Mucosa of descending colon (tissue), 3 donors: ENCODE measurements around the gene BORCS5. TPM values are rescaled to one million over a fixed set of nuclear protein-coding genes. Genes with fewer than 3 reads are reported as not detected.
A peak's percentile ranks its signal among the peaks of the same experiment; 100 is the strongest.
"Not testable (repeated sequence)": the region's sequence is repeated elsewhere in the genome, so short reads cannot be mapped to it uniquely, and the experiment has no call there.

ENCODE experiments used
- ATAC-seq: fragments of 200-7000 bp; cut with Tn5 transposase; one replicate; pipeline ENCODE4 v1.9.1; 2020; ENCODE audit warnings: mild to moderate bottlenecking, moderate library complexity
- DNase-seq, 3 donors: peaks; one replicate each; pipeline ENCODE4 v3.0.0-alpha.2; 2020
- H3K36me3 ChIP-seq: fragments of 200-600 bp; one replicate; pipeline ENCODE4 v1.8.0; 2021; ENCODE audit warnings: low read depth, mild to moderate bottlenecking
- H3K4me1 ChIP-seq: fragments of 200-600 bp; one replicate; pipeline ENCODE4 v1.8.0; 2021; ENCODE audit warnings: low read depth, mild to moderate bottlenecking
- H3K4me3 ChIP-seq: fragments of 200-600 bp; one replicate; pipeline ENCODE4 v1.8.0; 2021; ENCODE audit warnings: mild to moderate bottlenecking
- H3K9me3 ChIP-seq: fragments of 200-600 bp; one replicate; pipeline ENCODE4 v1.8.0; 2021; ENCODE audit warnings: mild to moderate bottlenecking
- CTCF ChIP-seq: fragments of 200-600 bp; IDR thresholded peaks from one replicate; pipeline ENCODE4 v1.8.0; 2022; ENCODE audit warnings: antibody characterized with exemption, mild to moderate bottlenecking
- intact Hi-C, 2 donors: fragments of 100-400 bp; cut with DNase I in 1 of 2; cut with micrococcal nuclease in 1 of 2; formaldehyde crosslinking; loops; one replicate each; pipeline versions ENCODE4 v1.11.0 to v1.11.1; 2022; cut with DNase I, micrococcal nuclease
- long read RNA-seq, 2 donors: library from polyadenylated mRNA; unstranded; transcript quantifications; one replicate each; pipeline ENCODE4 v2.0.0, GENCODE V29; 2019 to 2021
- total RNA-seq, 3 donors: library from RNA; stranded (reverse); fragmentation: NEBNext Ultra II Directional in 2 of 3; extraction: Animal tissue kit (Norgen Biotek cat#: 25700) in 2 of 3; gene quantifications; one replicate each; pipeline versions ENCODE4 v1.2.1 to v1.2.4, GENCODE V29; 2021 to 2023
- donor health status: DM: no; HTN: no; CAD: no; lungs with moderate emphysema.
- donor health status: DM: no; HTN: no; CAD: no.
- donor health status: DM: no; HTN: yes; CAD: no.

The BORCS5 gene
- 10 to 100 TPM; 12.1 to 18.1 (median 15.0) TPM for total RNA-seq
- long read RNA-seq, donor 1, full-length matches to known transcripts = 4 of 7 reads
- long read RNA-seq, donor 1, partial matches to known transcripts = 0 of 7 reads
- long read RNA-seq, donor 1, other reads (novel, unspliced or antisense) = 3 of 7 reads
- long read RNA-seq, donor 2, full-length matches to known transcripts = 5 of 9 reads
- long read RNA-seq, donor 2, partial matches to known transcripts = 0 of 9 reads
- long read RNA-seq, donor 2, other reads (novel, unspliced or antisense) = 4 of 9 reads

GRCh38 chr12:12356896-12357718 lies at the start of gene BORCS5:
TSS of gene BORCS5 (plus strand) at chr12:12357078. CDS start at chr12:12357452, 374 bp downstream.
- Histone ChIP-seq H3K9me3 (no peaks in the 10 kb centered on the region), H3K4me1 (peaks cover 7% of the 10 kb centered on the region), H3K36me3 (no peaks in the 10 kb centered on the region), H3K4me3 (peak within 1 kb of the TSS; percentile 50)
- peak; percentile 98 for ATAC-seq
- DNase-seq = peak; percentile 99 to 100 (median 99)
- intact Hi-C loops = no loop called here
- TF ChIP-seq CTCF = no peak

- H3K9me3 ChIP-seq, H3K4me3 ChIP-seq, H3K36me3 ChIP-seq, ATAC-seq, DNase-seq, intact Hi-C loops: not testable (repeated sequence)
- peaks cover 17% of the 10 kb centered on the region for H3K4me1 ChIP-seq
These were observed 46.2 kb upstream of the BORCS5 start for GRCh38 chr12:12310695-12311094.

DNA sequence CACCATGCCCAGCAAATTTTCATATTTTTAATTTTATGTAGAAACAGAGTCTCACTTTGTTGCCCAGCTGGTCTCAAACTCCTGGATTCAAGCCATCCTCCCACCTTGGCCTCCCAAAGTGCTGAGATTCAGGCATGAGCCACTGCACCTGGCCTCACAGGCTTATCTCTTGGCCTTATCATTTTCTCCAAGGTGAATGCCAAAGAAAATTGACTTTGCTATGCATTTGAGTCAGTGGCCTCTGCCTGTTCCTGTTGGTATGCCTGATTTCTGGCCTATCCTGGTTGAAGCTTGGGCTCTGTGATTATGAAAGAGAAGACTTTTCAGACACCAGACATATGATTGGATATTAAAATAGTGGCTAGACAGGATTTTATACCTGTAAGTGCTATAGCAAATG lies 41.0 kb upstream of the BORCS5 start:
- H3K9me3 ChIP-seq = no peaks in the 10 kb centered on the region
- ATAC-seq (no peak), DNase-seq (no peak)
- no peaks in the 10 kb centered on the region for H3K36me3 ChIP-seq
- H3K4me1 ChIP-seq = peaks cover 24% of the 10 kb centered on the region
- intact Hi-C loops = no loop called here
- TF ChIP-seq CTCF = no peak
- H3K4me3 ChIP-seq = no peak overlapping the region

GRCh38 chr12:12319451-12320183 lies 37.3 kb upstream of the BORCS5 start:
- DNase-seq (no peak), ATAC-seq (peak; percentile 61)
- intact Hi-C loops = loop anchor here in 1 of 2 donors (10.0 kb wide), 1 partner anchor 225 kb away; no protein-coding TSS in a partner anchor
- no peak overlapping the region for H3K4me3 ChIP-seq
- peaks cover 20% of the 10 kb centered on the region for H3K4me1 ChIP-seq
- H3K36me3 ChIP-seq = no peaks in the 10 kb centered on the region
- no peak for TF ChIP-seq CTCF
- no peaks in the 10 kb centered on the region for H3K9me3 ChIP-seq

DNA sequence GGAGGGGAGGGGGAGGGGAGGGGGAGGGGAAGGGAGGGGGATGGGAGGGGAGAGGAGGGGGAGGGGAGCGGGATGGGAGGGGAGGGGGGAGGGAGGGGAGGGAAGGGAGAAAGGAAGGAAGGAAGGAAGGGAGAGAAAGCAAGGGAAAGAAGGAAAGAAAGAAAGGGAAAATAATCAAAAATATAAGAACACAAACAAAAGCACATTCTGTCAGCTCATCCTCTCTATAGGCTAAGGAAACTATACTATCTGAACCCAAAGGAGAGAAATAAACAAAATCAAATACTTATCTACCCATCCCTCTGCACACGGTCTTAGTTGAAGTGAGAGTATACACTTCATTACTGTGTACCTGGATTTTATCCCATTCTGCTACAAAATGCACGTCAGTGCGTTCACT lies 33.8 kb upstream of the BORCS5 start:
- peaks cover 17% of the 10 kb centered on the region for H3K4me1 ChIP-seq
- DNase-seq = no peak
- H3K9me3 ChIP-seq = no peaks in the 10 kb centered on the region
- no peak for ATAC-seq
- no peak for TF ChIP-seq CTCF
- no peaks in the 10 kb centered on the region for H3K36me3 ChIP-seq
- H3K4me3 ChIP-seq = no peak overlapping the region
- intact Hi-C loops = loop anchor here in 1 of 2 donors (10.0 kb wide), 1 partner anchor 228 kb away; no protein-coding TSS in a partner anchor
